DND-41 (cell line): ENCODE data around the gene TEFM.

ENCODE experiments used
- EZH2 ChIP-seq: IDR thresholded peaks from 3 replicates; pipeline ENCODE4 v1.6.1; 2012; ENCODE audit warnings: borderline replicate concordance, low read depth, mild to moderate bottlenecking, moderate library complexity, low read length, inconsistent platforms; ENCODE audit not compliant: severe bottlenecking
- TF ChIP-seq, protein P1 (sequence below): IDR thresholded peaks from 2 replicates; pipeline ENCODE4 v1.5.1; 2012; ENCODE audit warnings: borderline replicate concordance, low read length, moderate library complexity, mild to moderate bottlenecking; ENCODE audit not compliant: poor library complexity, severe bottlenecking; ENCODE audit errors: extremely low read depth

DNA sequence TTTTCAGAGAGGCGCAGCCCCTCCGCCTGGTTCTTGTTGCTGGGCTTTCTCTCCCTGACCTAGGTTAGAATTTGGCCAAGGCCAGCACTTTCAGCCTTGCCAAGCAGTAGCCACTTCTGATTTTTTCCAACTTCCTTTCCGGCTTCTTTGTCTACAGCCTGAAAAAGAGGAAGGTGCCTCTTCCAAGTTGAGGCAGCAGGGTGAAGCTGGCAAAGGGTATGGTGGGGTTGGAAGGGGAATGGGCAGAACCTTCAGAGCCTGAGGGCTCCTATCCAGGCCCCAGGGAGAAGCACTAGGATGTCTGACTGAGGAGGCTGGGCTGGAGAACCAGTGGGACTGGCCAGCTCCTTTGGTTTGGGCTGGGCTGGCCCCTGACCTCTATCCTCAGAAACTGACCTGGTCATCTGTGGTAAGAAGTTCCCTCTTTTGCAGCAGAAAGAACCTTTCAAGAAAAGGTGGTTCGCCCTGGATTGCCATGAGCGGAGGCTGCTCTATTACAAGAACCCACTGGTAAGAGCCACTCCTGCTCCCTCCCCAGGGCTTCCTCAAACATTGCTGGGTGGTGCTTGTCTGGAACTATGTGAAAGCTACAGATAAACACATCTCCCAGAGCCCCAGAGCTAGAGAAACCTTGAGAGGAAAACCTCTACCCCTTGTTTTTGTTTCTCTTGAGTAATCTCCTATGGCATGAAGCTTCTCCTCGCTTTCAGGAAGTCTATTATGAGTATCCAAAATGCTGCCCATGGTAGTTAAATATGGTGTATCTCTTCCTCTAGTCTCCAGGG, 48.2 kb upstream of the TEFM start:
- TF ChIP-seq, protein P1, sequence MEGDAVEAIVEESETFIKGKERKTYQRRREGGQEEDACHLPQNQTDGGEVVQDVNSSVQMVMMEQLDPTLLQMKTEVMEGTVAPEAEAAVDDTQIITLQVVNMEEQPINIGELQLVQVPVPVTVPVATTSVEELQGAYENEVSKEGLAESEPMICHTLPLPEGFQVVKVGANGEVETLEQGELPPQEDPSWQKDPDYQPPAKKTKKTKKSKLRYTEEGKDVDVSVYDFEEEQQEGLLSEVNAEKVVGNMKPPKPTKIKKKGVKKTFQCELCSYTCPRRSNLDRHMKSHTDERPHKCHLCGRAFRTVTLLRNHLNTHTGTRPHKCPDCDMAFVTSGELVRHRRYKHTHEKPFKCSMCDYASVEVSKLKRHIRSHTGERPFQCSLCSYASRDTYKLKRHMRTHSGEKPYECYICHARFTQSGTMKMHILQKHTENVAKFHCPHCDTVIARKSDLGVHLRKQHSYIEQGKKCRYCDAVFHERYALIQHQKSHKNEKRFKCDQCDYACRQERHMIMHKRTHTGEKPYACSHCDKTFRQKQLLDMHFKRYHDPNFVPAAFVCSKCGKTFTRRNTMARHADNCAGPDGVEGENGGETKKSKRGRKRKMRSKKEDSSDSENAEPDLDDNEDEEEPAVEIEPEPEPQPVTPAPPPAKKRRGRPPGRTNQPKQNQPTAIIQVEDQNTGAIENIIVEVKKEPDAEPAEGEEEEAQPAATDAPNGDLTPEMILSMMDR: no peak
- TF ChIP-seq EZH2: no peak
